HCT116 (cell line): Measurements from ENCODE around the gene ANXA3.
"Not testable (repeated sequence)": the region's sequence is repeated elsewhere in the genome, so short reads cannot be mapped to it uniquely, and the experiment has no call there.

ENCODE experiments used
- ELF1 ChIP-seq: IDR thresholded peaks from 2 replicates; pipeline ENCODE4 v1.6.1; 2012; ENCODE audit warnings: low read depth, borderline replicate concordance
- EZH2phosphoT487 ChIP-seq: fragments of 200-600 bp; IDR thresholded peaks from 2 replicates; pipeline ENCODE4 v1.6.1; 2018; ENCODE audit warnings: antibody characterized with exemption, borderline replicate concordance
- JUND ChIP-seq: IDR thresholded peaks from 2 replicates; pipeline ENCODE4 v1.6.1; 2012
- SP1 ChIP-seq: IDR thresholded peaks from 2 replicates; pipeline ENCODE4 v1.6.1; 2012; ENCODE audit warnings: low read depth
- TCF7L2 ChIP-seq: IDR thresholded peaks from 2 replicates; pipeline ENCODE4 v1.7.0; 2011; ENCODE audit warnings: borderline replicate concordance, inconsistent platforms; ENCODE audit not compliant: insufficient read depth, insufficient read length; ENCODE audit errors: extremely low read depth
- ZFX ChIP-seq: fragments of 450-650 bp; IDR thresholded peaks from 2 replicates; pipeline ENCODE4 v1.6.1; 2017
- TF ChIP-seq, protein P1 (sequence below), 3 experiments: fragments of 200-600 bp in 1 of 3; sonication (generic) in 1 of 3; IDR thresholded peaks in 2 of 3; conservative IDR thresholded peaks in 1 of 3; 2 replicates each; pipeline ENCODE4 v1.5.1; 2012 to 2017; ENCODE audit warnings: low read depth in 2 of 3, low read length in 2 of 3, antibody characterized with exemption in 1 of 3, borderline replicate concordance in 1 of 3, control low read depth in 1 of 3, mild to moderate bottlenecking in 1 of 3, mixed read lengths in 1 of 3, mixed run types in 1 of 3, moderate library complexity in 1 of 3; ENCODE audit not compliant: insufficient read depth in 1 of 3
- TF ChIP-seq, protein P2 (sequence below): IDR thresholded peaks from 2 replicates; pipeline ENCODE4 v1.6.1; 2012
- TF ChIP-seq, protein P3 (sequence below): IDR thresholded peaks from 2 replicates; pipeline ENCODE4 v1.6.1; 2012; ENCODE audit warnings: low read depth

DNA sequence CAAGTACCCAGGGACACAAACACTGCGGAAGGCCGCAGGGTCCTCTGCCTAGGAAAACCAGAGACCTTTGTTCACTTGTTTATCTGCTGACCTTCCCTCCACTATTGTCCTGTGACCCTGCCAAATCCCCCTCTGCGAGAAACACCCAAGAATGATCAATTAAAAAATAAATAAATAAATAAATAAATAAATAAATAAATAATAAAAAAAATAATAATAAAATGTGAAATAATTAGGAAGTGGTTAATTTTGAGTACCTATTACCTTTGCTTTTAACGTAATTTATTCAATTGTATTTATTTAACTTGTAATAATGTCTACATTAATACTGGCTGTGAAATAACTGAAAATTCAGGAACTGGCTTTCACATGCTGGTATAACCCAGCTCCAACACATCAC lies 2.7 kb upstream of the ANXA3 start:
- TF ChIP-seq, protein P1, sequence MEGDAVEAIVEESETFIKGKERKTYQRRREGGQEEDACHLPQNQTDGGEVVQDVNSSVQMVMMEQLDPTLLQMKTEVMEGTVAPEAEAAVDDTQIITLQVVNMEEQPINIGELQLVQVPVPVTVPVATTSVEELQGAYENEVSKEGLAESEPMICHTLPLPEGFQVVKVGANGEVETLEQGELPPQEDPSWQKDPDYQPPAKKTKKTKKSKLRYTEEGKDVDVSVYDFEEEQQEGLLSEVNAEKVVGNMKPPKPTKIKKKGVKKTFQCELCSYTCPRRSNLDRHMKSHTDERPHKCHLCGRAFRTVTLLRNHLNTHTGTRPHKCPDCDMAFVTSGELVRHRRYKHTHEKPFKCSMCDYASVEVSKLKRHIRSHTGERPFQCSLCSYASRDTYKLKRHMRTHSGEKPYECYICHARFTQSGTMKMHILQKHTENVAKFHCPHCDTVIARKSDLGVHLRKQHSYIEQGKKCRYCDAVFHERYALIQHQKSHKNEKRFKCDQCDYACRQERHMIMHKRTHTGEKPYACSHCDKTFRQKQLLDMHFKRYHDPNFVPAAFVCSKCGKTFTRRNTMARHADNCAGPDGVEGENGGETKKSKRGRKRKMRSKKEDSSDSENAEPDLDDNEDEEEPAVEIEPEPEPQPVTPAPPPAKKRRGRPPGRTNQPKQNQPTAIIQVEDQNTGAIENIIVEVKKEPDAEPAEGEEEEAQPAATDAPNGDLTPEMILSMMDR (IDR thresholded peaks at IDR 0.05 in 2 of 3, conservative IDR thresholded peaks at IDR 0.05 in 1 of 3; ENCODE audit: borderline replicate concordance in 1 of 3, insufficient read depth in 1 of 3, low read depth in 2 of 3, low read length in 2 of 3): not testable (repeated sequence)
- not testable (repeated sequence) for TF ChIP-seq ZFX, EZH2phosphoT487, ELF1, SP1, JUND, TCF7L2
- TF ChIP-seq, protein P2, sequence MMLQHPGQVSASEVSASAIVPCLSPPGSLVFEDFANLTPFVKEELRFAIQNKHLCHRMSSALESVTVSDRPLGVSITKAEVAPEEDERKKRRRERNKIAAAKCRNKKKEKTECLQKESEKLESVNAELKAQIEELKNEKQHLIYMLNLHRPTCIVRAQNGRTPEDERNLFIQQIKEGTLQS: not testable (repeated sequence)
- TF ChIP-seq, protein P3, sequence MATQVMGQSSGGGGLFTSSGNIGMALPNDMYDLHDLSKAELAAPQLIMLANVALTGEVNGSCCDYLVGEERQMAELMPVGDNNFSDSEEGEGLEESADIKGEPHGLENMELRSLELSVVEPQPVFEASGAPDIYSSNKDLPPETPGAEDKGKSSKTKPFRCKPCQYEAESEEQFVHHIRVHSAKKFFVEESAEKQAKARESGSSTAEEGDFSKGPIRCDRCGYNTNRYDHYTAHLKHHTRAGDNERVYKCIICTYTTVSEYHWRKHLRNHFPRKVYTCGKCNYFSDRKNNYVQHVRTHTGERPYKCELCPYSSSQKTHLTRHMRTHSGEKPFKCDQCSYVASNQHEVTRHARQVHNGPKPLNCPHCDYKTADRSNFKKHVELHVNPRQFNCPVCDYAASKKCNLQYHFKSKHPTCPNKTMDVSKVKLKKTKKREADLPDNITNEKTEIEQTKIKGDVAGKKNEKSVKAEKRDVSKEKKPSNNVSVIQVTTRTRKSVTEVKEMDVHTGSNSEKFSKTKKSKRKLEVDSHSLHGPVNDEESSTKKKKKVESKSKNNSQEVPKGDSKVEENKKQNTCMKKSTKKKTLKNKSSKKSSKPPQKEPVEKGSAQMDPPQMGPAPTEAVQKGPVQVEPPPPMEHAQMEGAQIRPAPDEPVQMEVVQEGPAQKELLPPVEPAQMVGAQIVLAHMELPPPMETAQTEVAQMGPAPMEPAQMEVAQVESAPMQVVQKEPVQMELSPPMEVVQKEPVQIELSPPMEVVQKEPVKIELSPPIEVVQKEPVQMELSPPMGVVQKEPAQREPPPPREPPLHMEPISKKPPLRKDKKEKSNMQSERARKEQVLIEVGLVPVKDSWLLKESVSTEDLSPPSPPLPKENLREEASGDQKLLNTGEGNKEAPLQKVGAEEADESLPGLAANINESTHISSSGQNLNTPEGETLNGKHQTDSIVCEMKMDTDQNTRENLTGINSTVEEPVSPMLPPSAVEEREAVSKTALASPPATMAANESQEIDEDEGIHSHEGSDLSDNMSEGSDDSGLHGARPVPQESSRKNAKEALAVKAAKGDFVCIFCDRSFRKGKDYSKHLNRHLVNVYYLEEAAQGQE: not testable (repeated sequence)
